ENCODE data around the gene IRF8.
"Not testable (repeated sequence)": the region's sequence is repeated elsewhere in the genome, so short reads cannot be mapped to it uniquely, and the experiment has no call there.

IRF8 gene

GRCh38 chr16:85934210-85934609 is 35.2 kb downstream of the IRF8 start:
- DNase-seq (ENCODE audit: low read depth in 2 of 2): no peak

GRCh38 chr16:85935391-85935973 is 36.5 kb downstream of the IRF8 start:
- DNase-seq (ENCODE audit: low read depth in 2 of 2): no peak

- peak; percentile 57 to 75 for DNase-seq (ENCODE audit: low read depth in 2 of 2)
Measured at GRCh38 chr16:85935974-85936760, 37.2 kb downstream of the IRF8 start.

- DNase-seq (ENCODE audit: low read depth in 2 of 2): no peak
Measured at GRCh38 chr16:85936816-85937215, 37.9 kb downstream of the IRF8 start.

- no peak for DNase-seq (ENCODE audit: low read depth in 2 of 2)
Measured at GRCh38 chr16:85940214-85940613, 41.3 kb downstream of the IRF8 start.

- no peak for DNase-seq (ENCODE audit: low read depth in 2 of 2)
Measured at GRCh38 chr16:85941863-85942644, 43.1 kb downstream of the IRF8 start.

- not testable (repeated sequence) for DNase-seq (ENCODE audit: low read depth in 2 of 2)
Measured at GRCh38 chr16:85942659-85943058, 43.7 kb downstream of the IRF8 start.

GRCh38 chr16:85943711-85944110 is 44.7 kb downstream of the IRF8 start:
- no peak for DNase-seq (ENCODE audit: low read depth in 2 of 2)

GRCh38 chr16:85944572-85945423 is 45.8 kb downstream of the IRF8 start:
- DNase-seq (ENCODE audit: low read depth in 2 of 2): no peak

- DNase-seq (ENCODE audit: low read depth in 2 of 2): no peak
Measured at GRCh38 chr16:85945424-85945751, 46.4 kb downstream of the IRF8 start.

- no peak for DNase-seq (ENCODE audit: low read depth in 2 of 2)
Measured at GRCh38 chr16:85946541-85947124, 47.7 kb downstream of the IRF8 start.

GRCh38 chr16:85947230-85948137 is 48.5 kb downstream of the IRF8 start:
- peak; percentile 31 to 35 for DNase-seq (ENCODE audit: low read depth in 2 of 2)

- DNase-seq (ENCODE audit: low read depth in 2 of 2): no peak
Measured at GRCh38 chr16:85948138-85948509, 49.2 kb downstream of the IRF8 start.

GRCh38 chr16:85948616-85949265 is 49.8 kb downstream of the IRF8 start:
- DNase-seq (ENCODE audit: low read depth in 2 of 2): no peak

GRCh38 chr16:85950136-85950918 is 51.4 kb downstream of the IRF8 start:
- no peak for DNase-seq (ENCODE audit: low read depth in 2 of 2)

- DNase-seq (ENCODE audit: low read depth in 2 of 2): no peak
Measured at GRCh38 chr16:85952197-85952596, 53.2 kb downstream of the IRF8 start.

- no peak for DNase-seq (ENCODE audit: low read depth in 2 of 2)
Measured at GRCh38 chr16:85952811-85953210, 53.8 kb downstream of the IRF8 start.

- no peak for DNase-seq (ENCODE audit: low read depth in 2 of 2)
Measured at GRCh38 chr16:85954927-85955519, 56.1 kb downstream of the IRF8 start.

- DNase-seq (ENCODE audit: low read depth in 2 of 2): peak in 1 of 2 donors; percentile 20
Measured at GRCh38 chr16:85955566-85955965, 56.6 kb downstream of the IRF8 start.
